Measurements from ENCODE around the gene KRT83.

The KRT83 gene

DNA sequence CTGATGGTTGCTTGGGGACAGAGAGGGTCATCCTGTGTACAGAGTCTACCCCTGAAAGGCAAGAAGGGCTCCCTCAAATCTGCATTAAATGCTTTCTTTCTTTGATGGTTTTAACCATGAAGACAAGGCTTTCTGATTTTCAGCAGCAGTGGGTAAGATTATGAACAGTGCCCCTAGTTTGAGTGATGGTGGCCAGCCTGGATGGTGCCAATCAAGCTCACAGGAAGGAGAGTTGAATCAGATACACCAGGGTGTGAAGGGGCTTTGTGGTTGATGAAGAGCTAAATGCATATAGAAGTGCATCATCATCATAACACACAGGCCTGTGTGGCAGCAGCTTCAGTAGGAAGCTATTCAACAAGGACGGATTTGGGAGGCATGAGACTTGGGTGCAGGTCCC is 40.4 kb upstream of the KRT83 start:
- WGBS (ENCODE audit: extremely low coverage, insufficient coverage, low lambda C conversion rate) = no CpG with 5 or more reads among the region's 1 CpG
- no peak overlapping the region for H3K56ac ChIP-seq (ENCODE audit: low read length)
- H3K4me1 ChIP-seq (ENCODE audit: control insufficient read depth, low read depth, low read length) = no peaks in the 10 kb centered on the region
- H2AK5ac ChIP-seq (ENCODE audit: low read length) = no peak overlapping the region
- H4K5ac ChIP-seq (ENCODE audit: low read length) = no peak overlapping the region
- H3K4me2 ChIP-seq (ENCODE audit: low read length) = no peak overlapping the region
- H3K79me2 ChIP-seq (ENCODE audit: control insufficient read depth, insufficient read depth, low read length) = no peaks in the 10 kb centered on the region
- H4K8ac ChIP-seq (ENCODE audit: low read depth, low read length) = no peak overlapping the region
- H2BK5ac ChIP-seq (ENCODE audit: low read length) = no peak overlapping the region
- no peak overlapping the region for H3K9ac ChIP-seq (ENCODE audit: low read length)
- H2BK120ac ChIP-seq (ENCODE audit: low read depth, low read length) = no peak overlapping the region
- H2BK15ac ChIP-seq (replicated peaks; ENCODE audit: low read depth) = no peak overlapping the region
- no peaks in the 10 kb centered on the region for H3K36me3 ChIP-seq (ENCODE audit: control insufficient read depth, insufficient read depth, low read length)
- H3K79me1 ChIP-seq (ENCODE audit: low read length) = no peaks in the 10 kb centered on the region
- no peak for DNase-seq
- H3K4ac ChIP-seq (ENCODE audit: low read depth, low read length) = no peak overlapping the region
- H3K23ac ChIP-seq (ENCODE audit: low read length) = no peak overlapping the region
- no peaks in the 10 kb centered on the region for H3K27me3 ChIP-seq (ENCODE audit: insufficient read depth, low read length, poor library complexity)
- H3K27ac ChIP-seq (ENCODE audit: low read depth, low read length) = no peak overlapping the region
- no peak overlapping the region for H3K4me3 ChIP-seq (ENCODE audit: low read length)
- no peak overlapping the region for H3K18ac ChIP-seq (ENCODE audit: low read length)

DNA sequence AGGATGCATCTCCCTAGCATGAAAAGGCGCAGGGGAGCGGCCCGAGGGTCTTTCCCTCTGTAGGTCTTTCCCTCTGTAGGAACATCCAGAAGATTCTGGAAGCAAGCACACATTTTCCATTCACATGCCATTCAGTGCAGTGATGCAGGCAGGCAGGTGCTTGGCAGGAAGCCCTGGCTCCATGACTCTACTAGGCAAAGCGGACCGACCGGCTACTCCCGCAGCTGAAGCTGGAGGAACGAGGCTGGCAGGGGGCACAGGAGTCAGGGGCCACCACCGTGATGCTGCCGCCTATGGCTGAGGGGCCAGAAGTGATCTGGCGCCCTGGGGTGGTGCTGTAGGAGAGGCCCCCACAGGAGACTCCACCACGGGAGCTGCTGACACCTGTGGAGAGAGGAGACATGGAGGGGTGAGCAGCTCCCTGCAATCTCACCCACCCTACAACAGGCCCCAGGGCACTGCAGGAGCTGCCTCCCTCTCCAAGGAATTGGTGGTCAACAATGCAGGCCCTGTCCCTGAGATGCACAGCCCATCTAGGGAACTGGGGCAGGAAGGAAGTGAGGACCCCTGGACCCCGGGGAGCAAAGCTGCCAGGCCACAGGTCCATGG is 39.6 kb upstream of the KRT83 start:
- no CpG with 5 or more reads among the region's 13 CpGs for WGBS (ENCODE audit: extremely low coverage, insufficient coverage, low lambda C conversion rate)

DNA sequence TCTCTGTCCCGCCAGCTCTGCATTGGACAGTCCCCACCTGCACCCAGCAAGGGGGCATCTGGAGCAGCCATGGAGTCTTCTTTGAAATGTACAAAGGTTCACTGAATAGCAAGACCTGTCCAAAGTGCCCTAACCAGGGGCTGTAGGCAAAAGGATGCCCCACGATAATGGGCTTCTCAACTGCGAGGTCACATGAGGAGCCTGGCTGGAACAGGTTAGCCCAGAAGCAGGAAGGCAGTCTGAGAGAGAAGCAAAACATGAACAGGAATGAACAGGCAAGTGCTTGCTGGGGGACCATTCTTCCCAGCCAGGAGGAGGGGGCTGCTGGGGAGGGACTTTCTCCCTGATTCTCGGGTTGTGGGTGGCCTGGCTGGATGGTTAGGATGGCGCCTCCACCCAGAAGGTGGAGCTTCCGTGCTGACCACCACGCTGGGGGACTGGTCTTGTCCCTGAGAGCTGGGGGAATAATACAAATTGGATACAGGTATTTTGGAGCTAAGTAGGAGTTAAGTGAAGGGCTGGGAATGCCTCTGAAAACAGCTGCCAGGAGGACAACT is 39.0 kb upstream of the KRT83 start:
- Histone ChIP-seq H2BK15ac (replicated peaks; ENCODE audit: low read depth) (no peak overlapping the region), H3K36me3 (ENCODE audit: control insufficient read depth, insufficient read depth, low read length) (no peaks in the 10 kb centered on the region), H3K4ac (ENCODE audit: low read depth, low read length) (no peak overlapping the region), H3K27ac (ENCODE audit: low read depth, low read length) (no peak overlapping the region), H3K23ac (ENCODE audit: low read length) (no peak overlapping the region), H3K79me2 (ENCODE audit: control insufficient read depth, insufficient read depth, low read length) (no peaks in the 10 kb centered on the region), H3K56ac (ENCODE audit: low read length) (no peak overlapping the region), H3K79me1 (ENCODE audit: low read length) (no peaks in the 10 kb centered on the region), H4K8ac (ENCODE audit: low read depth, low read length) (no peak overlapping the region), H3K4me1 (ENCODE audit: control insufficient read depth, low read depth, low read length) (no peaks in the 10 kb centered on the region), H3K4me3 (ENCODE audit: low read length) (no peak overlapping the region), H3K18ac (ENCODE audit: low read length) (no peak overlapping the region), H3K4me2 (ENCODE audit: low read length) (no peak overlapping the region), H2AK5ac (ENCODE audit: low read length) (no peak overlapping the region), H4K5ac (ENCODE audit: low read length) (no peak overlapping the region), H2BK5ac (ENCODE audit: low read length) (no peak overlapping the region), H3K9ac (ENCODE audit: low read length) (no peak overlapping the region), H2BK120ac (ENCODE audit: low read depth, low read length) (no peak overlapping the region), H3K27me3 (ENCODE audit: insufficient read depth, low read length, poor library complexity) (no peaks in the 10 kb centered on the region)
- DNase-seq = no peak
- WGBS (ENCODE audit: extremely low coverage, insufficient coverage, low lambda C conversion rate) = no CpG with 5 or more reads among the region's 7 CpGs

More for the DNA sequence above, 39.6 kb upstream of the KRT83 start:
- Histone ChIP-seq H4K8ac (ENCODE audit: low read depth, low read length) (no peak overlapping the region), H3K9ac (ENCODE audit: low read length) (no peak overlapping the region), H3K79me1 (ENCODE audit: low read length) (no peaks in the 10 kb centered on the region), H3K4me2 (ENCODE audit: low read length) (no peak overlapping the region), H3K79me2 (ENCODE audit: control insufficient read depth, insufficient read depth, low read length) (no peaks in the 10 kb centered on the region), H2AK5ac (ENCODE audit: low read length) (no peak overlapping the region), H3K4me1 (ENCODE audit: control insufficient read depth, low read depth, low read length) (no peaks in the 10 kb centered on the region), H2BK120ac (ENCODE audit: low read depth, low read length) (no peak overlapping the region), H3K27ac (ENCODE audit: low read depth, low read length) (no peak overlapping the region), H3K18ac (ENCODE audit: low read length) (no peak overlapping the region), H3K4ac (ENCODE audit: low read depth, low read length) (no peak overlapping the region), H2BK5ac (ENCODE audit: low read length) (no peak overlapping the region), H3K4me3 (ENCODE audit: low read length) (no peak overlapping the region), H2BK15ac (replicated peaks; ENCODE audit: low read depth) (no peak overlapping the region), H4K5ac (ENCODE audit: low read length) (no peak overlapping the region), H3K56ac (ENCODE audit: low read length) (no peak overlapping the region), H3K23ac (ENCODE audit: low read length) (no peak overlapping the region), H3K27me3 (ENCODE audit: insufficient read depth, low read length, poor library complexity) (no peaks in the 10 kb centered on the region), H3K36me3 (ENCODE audit: control insufficient read depth, insufficient read depth, low read length) (no peaks in the 10 kb centered on the region)
- no peak for DNase-seq

DNA sequence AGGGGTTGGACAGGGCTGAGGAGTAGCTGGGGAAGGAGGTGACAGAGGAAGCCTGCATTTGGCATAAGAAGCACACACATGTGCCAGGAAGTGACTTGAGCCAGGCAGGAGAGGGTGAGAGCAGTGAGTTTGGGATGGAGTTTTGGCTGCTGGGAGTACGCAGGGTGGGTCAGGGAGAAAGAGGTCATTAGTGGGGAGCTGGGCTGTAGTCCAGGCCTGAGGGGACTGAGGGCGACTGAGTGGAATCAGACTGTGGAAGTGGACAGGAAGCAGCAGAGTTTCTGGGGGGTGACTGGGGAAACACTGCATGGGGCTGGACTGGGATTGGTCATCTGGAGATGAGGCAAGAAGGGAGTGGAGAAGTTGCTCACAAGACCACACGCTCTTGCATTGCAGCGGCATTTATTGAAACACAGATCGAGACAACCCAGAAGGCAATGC is 38.4 kb upstream of the KRT83 start:
- DNase-seq = no peak
- Histone ChIP-seq H4K5ac (ENCODE audit: low read length) (no peak overlapping the region), H3K18ac (ENCODE audit: low read length) (no peak overlapping the region), H3K36me3 (ENCODE audit: control insufficient read depth, insufficient read depth, low read length) (no peaks in the 10 kb centered on the region), H3K9ac (ENCODE audit: low read length) (no peak overlapping the region), H2BK120ac (ENCODE audit: low read depth, low read length) (no peak overlapping the region), H3K4me3 (ENCODE audit: low read length) (no peak overlapping the region), H3K79me2 (ENCODE audit: control insufficient read depth, insufficient read depth, low read length) (no peaks in the 10 kb centered on the region), H2BK15ac (replicated peaks; ENCODE audit: low read depth) (no peak overlapping the region), H2BK5ac (ENCODE audit: low read length) (no peak overlapping the region), H3K56ac (ENCODE audit: low read length) (no peak overlapping the region), H3K79me1 (ENCODE audit: low read length) (no peaks in the 10 kb centered on the region), H3K23ac (ENCODE audit: low read length) (no peak overlapping the region), H3K4me2 (ENCODE audit: low read length) (no peak overlapping the region), H3K4ac (ENCODE audit: low read depth, low read length) (no peak overlapping the region), H3K27ac (ENCODE audit: low read depth, low read length) (no peak overlapping the region), H2AK5ac (ENCODE audit: low read length) (no peak overlapping the region), H3K27me3 (ENCODE audit: insufficient read depth, low read length, poor library complexity) (no peaks in the 10 kb centered on the region), H4K8ac (ENCODE audit: low read depth, low read length) (no peak overlapping the region), H3K4me1 (ENCODE audit: control insufficient read depth, low read depth, low read length) (no peaks in the 10 kb centered on the region)
- WGBS (ENCODE audit: extremely low coverage, insufficient coverage, low lambda C conversion rate) = no CpG with 5 or more reads among the region's 5 CpGs

DNA sequence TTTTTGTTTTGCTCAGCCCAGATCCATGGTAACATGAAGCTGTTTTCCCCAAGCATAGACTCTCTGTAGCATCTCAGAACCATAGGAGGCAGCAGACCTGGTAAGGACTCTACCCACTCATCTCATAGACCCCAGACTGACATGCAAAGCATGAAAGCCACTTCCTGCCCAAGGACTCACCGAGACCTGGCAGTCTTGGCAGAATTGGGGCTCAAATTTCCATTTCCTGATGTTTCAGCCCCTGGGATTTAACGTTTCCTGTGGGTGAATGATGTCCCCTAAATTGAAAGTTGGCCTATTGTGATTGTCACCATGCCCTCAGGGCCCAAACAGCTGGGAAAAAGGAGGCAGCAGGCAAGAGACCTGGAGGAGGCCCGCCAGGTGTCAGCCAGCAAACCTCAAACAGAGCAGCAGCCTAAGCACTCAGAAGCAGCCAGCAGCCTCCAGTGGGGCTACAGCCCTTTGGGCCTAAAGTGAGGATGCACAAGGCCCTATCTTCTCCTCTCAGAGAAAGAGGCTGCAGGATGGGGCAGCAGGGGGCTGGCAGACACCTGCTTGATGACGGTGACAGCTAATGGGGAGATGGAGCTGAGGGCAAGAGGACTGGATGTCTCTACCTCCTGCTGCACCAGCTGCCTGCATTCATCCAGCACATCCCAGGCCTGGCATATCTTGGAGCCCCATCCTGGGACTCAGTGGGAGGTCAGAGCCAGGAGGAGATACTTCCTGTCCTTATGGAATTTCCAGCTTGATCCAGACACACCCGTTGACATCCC is 37.6 kb upstream of the KRT83 start:
- no peak overlapping the region for H4K8ac ChIP-seq (ENCODE audit: low read depth, low read length)
- H2BK5ac ChIP-seq (ENCODE audit: low read length) = no peak overlapping the region
- no peak overlapping the region for H2AK5ac ChIP-seq (ENCODE audit: low read length)
- no peaks in the 10 kb centered on the region for H3K79me1 ChIP-seq (ENCODE audit: low read length)
- no CpG with 5 or more reads among the region's 5 CpGs for WGBS (ENCODE audit: extremely low coverage, insufficient coverage, low lambda C conversion rate)
- no peak overlapping the region for H3K18ac ChIP-seq (ENCODE audit: low read length)
- no peak overlapping the region for H3K4me2 ChIP-seq (ENCODE audit: low read length)
- H3K27me3 ChIP-seq (ENCODE audit: insufficient read depth, low read length, poor library complexity) = no peaks in the 10 kb centered on the region
- H2BK120ac ChIP-seq (ENCODE audit: low read depth, low read length) = no peak overlapping the region
- H2BK15ac ChIP-seq (replicated peaks; ENCODE audit: low read depth) = no peak overlapping the region
- H3K79me2 ChIP-seq (ENCODE audit: control insufficient read depth, insufficient read depth, low read length) = no peaks in the 10 kb centered on the region
- H3K4ac ChIP-seq (ENCODE audit: low read depth, low read length) = no peak overlapping the region
- no peak overlapping the region for H3K4me3 ChIP-seq (ENCODE audit: low read length)
- no peaks in the 10 kb centered on the region for H3K36me3 ChIP-seq (ENCODE audit: control insufficient read depth, insufficient read depth, low read length)
- H3K9ac ChIP-seq (ENCODE audit: low read length) = no peak overlapping the region
- no peak overlapping the region for H3K27ac ChIP-seq (ENCODE audit: low read depth, low read length)
- no peak overlapping the region for H3K56ac ChIP-seq (ENCODE audit: low read length)
- no peak overlapping the region for H3K23ac ChIP-seq (ENCODE audit: low read length)
- peak; percentile 35 for DNase-seq
- H3K4me1 ChIP-seq (ENCODE audit: control insufficient read depth, low read depth, low read length) = no peaks in the 10 kb centered on the region
- H4K5ac ChIP-seq (ENCODE audit: low read length) = no peak overlapping the region
